ENCODE measurements around the gene SLC25A45.

The SLC25A45 gene

GRCh38 chr11:65403607-65404121 lies 21.2 kb upstream of the SLC25A45 start:
- DNase-seq (ENCODE audit: low spot score): no peak

- DNase-seq (ENCODE audit: low spot score): no peak
Observed at GRCh38 chr11:65402790-65403189, 20.3 kb upstream of the SLC25A45 start.

GRCh38 chr11:65401803-65402248 lies 19.4 kb upstream of the SLC25A45 start:
- no peak for DNase-seq (ENCODE audit: low spot score)

- DNase-seq (ENCODE audit: low spot score): no peak
Observed at GRCh38 chr11:65401073-65401802, 18.8 kb upstream of the SLC25A45 start.

- no peak for DNase-seq (ENCODE audit: low spot score)
Observed at GRCh38 chr11:65400307-65401072, 18.0 kb upstream of the SLC25A45 start.

GRCh38 chr11:65399845-65400244 lies 17.4 kb upstream of the SLC25A45 start:
- no peak for DNase-seq (ENCODE audit: low spot score)

- no peak for DNase-seq (ENCODE audit: low spot score)
Observed at GRCh38 chr11:65399249-65399648, 16.8 kb upstream of the SLC25A45 start.

- DNase-seq (ENCODE audit: low spot score): no peak
Observed at GRCh38 chr11:65398362-65398910, 16.0 kb upstream of the SLC25A45 start.

- no peak for DNase-seq (ENCODE audit: low spot score)
Observed at GRCh38 chr11:65396769-65397745, 14.6 kb upstream of the SLC25A45 start.

GRCh38 chr11:65395961-65396530 lies 13.6 kb upstream of the SLC25A45 start:
- DNase-seq (ENCODE audit: low spot score): no peak

- DNase-seq (ENCODE audit: low spot score): no peak
Observed at GRCh38 chr11:65394125-65394536, 11.7 kb upstream of the SLC25A45 start.

GRCh38 chr11:65393513-65394079 lies 11.2 kb upstream of the SLC25A45 start:
- DNase-seq (ENCODE audit: low spot score): no peak

GRCh38 chr11:65392899-65393298 lies 10.5 kb upstream of the SLC25A45 start:
- no peak for DNase-seq (ENCODE audit: low spot score)

- DNase-seq (ENCODE audit: low spot score): no peak
Observed at GRCh38 chr11:65392186-65392829, 9.9 kb upstream of the SLC25A45 start.

GRCh38 chr11:65390996-65391395 lies 8.6 kb upstream of the SLC25A45 start:
- DNase-seq (ENCODE audit: low spot score): peak; percentile 61

- DNase-seq (ENCODE audit: low spot score): peak; percentile 63
Observed at GRCh38 chr11:65390099-65390941, 7.9 kb upstream of the SLC25A45 start.

GRCh38 chr11:65389294-65389980 lies 7.0 kb upstream of the SLC25A45 start:
- DNase-seq (ENCODE audit: low spot score): no peak

GRCh38 chr11:65388731-65389130 lies 6.3 kb upstream of the SLC25A45 start:
- no peak for DNase-seq (ENCODE audit: low spot score)
